ENCODE data around the gene PTPN6.

The PTPN6 gene

DNA sequence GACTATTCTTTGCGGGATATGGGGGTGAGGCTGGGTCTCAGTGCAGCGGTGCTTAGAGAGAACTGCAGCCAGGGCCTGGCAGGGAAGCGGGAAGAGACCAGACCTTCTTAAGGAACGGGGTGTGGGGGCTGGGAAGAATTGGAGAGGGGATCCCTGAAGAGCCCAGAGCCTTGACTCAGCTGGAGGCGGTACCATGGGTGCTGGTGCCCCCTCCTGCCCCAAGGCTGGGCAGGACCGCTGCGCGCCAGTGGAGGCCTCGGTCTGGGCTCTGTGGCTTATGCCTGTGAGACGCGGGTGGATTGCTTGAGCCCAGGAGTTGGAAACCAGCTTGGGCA is 8.9 kb upstream of the PTPN6 start:
- no peak for DNase-seq

DNA sequence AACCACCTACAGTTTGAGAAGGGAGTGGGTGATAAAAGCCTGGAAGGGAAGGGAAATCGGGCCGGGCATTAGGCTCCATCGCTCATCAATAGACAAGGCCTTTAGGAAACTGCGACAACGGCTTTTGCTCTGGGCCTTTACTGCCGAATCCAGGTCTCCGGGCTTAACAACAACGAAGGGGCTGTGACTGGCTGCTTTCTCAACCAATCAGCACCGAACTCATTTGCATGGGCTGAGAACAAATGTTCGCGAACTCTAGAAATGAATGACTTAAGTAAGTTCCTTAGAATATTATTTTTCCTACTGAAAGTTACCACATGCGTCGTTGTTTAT is 7.8 kb upstream of the PTPN6 start:
- DNase-seq, result peak; percentile 82

DNA sequence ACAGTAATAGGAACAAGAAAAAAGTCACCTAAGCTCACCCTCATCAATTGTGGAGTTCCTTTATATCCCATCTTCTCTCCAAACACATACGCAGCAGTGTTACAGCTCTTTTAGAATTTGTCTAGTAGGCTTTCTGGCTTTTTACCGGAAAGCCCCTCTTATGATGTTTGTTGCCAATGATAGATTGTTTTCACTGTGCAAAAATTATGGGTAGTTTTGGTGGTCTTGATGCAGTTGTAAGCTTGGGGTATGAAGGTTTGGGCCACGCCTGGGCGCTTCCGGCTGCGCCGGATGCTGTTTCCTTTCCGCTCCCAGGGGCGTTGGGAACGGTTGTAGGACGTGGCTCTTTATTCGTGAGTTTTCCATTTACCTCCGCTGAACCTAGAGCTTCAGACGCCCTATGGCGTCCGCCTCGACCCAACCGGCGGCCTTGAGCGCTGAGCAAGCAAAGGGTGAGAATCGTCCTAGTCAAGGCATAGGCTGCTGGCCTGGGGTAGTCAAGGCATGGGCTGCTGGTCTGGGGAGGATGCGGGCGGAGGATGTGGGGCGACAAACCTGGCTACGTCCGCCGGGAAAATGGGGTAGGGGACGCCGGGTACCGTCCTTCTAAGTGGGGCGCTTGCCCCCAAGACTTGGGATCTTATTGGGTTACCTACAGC is 7.3 kb upstream of the PTPN6 start, which contains the start of the genes C12orf57 and RNU7-1:
C12orf57 (plus strand) TSS at position 301 of the 659 bp plus-strand sequence; CDS start at position 401, 100 bp downstream.
RNU7-1 (plus strand) TSS at position 95 of the 659 bp plus-strand sequence.
- DNase-seq, result peak; percentile 91

DNA sequence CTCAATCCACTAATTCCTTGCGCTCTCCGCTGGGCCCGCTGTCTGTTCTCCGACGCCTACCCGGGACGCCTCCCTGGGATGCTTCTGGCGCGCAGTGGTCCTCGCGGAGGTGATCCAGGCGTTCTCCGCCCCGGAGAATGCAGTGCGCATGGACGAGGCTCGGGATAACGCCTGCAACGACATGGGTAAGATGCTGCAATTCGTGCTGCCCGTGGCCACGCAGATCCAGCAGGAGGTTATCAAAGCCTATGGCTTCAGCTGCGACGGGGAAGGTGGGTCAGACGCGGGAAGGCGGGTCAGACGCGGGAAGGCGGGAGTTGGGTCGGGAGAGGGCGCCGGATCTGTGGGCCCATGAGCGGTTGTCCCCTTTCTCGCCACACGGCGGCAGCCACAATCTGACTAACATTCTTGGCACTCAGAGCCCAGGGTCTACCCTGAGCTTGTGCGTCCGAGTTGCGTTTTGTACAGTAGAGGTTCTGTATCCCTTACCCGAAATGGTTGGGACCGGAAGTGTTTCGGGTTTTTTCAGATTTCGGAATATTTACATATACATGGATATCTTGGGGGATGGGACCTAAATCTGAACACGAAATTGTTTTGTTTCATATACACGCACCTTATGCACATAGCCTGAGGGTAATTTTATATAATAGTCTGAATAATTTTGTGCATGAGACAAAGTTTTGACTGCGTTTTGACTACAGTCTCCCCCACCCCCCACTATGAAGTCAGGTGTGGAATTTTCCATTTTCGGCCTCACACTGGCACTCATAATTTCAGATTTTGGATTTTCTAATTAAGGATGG is 6.6 kb upstream of the PTPN6 start:
- DNase-seq, result peak; percentile 93

DNA sequence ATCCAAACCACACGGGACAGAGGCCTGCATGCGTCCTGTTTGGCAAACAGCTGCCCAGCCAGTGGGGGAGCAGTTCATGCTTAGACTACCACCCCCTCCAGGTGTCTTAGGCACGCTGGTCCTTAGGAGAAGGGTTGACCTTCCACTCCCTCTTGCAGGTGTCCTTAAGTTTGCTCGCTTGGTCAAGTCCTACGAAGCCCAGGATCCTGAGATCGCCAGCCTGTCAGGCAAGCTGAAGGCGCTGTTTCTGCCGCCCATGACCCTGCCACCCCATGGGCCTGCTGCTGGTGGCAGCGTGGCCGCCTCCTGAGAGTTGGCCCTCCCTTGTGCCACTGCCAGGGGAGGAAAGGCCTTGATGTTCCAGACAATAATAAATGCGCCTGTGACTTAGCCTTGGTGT is 5.5 kb upstream of the PTPN6 start:
- DNase-seq, result peak; percentile 63

DNA sequence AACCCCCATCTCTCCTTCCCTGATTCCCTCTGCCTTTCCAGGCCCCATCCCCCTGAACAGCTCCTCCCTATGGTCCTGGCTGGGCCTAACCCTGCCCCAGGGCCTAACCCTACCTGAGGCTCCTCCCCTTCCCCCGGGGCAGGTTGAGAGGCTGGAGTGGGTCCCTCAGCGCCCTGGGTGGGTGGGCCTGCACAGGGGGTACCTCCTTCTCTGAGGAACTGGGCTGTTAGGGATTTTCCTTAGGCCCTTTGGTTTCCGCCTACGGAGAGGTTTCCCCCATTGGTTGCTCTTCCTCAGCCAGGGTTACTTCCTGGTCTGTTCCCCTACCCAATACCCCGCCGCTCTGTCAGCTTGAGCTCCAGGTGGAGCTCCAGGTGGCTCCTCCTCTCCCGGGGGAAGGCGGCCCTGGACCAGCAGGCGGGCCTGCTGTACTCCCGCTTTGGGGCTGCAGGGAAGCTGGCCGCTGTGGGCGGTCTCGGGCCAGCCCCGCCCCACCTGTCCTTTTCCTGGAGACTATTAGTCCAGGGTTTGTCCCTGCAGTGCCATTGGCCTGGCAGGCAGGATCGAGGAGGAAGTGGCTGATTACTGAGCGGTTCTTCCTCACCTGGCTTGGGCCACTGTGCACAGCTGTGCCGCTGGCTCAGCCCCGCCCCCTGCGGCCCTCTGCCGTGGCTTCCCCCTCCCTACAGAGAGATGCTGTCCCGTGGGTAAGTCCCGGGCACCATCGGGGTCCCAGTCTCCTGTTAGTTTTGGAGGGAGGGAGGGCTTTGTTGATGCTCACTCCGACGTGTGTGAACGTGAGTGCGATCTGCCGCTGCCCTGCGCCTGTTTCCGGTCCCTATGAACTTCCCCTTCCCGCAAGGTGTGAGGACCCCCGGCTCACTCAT is 4.9 kb upstream of the PTPN6 start:
- DNase-seq, result peak; percentile 81

DNA sequence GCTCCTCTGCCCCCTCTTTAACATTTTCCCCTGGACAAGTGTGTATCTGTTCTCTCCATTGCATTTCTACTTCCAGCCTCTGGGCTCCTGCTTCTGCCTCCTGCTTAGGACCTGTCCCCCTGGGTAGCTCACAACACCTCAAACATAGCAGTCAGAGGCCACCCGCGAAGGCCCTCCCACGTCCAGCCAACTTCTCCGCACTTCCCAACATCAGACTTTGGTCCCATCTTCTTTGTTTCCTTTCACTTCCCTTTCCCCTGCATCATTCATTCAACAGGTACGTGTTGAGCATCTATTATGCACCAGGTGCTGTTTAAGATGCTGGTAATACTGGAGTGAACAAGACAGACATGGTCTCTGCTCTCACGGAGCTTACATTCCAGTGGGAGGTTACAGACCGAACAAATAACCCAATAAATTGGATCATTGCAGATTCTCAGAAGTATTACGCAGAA is 4.2 kb upstream of the PTPN6 start:
- no peak for DNase-seq

DNA sequence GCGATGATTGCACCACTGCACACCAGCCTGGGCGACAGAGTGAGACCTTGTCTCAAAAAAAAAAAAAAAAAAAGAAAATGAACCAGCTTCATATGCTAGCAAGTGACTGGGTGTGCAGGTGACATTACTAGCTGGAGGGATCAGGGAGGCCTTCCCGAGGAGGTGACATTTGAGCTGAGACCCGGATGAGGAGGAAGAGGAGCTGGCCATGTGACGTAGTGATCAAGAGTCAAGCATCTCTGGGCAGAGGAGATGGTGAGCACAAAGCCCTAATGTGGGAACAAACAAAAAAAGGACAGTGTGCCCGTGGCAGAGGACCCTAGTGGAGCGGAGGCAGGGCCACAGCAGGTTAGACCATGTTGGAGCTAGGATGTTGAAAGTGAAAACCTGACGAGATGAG is 3.5 kb upstream of the PTPN6 start:
- DNase-seq, result no peak

DNA sequence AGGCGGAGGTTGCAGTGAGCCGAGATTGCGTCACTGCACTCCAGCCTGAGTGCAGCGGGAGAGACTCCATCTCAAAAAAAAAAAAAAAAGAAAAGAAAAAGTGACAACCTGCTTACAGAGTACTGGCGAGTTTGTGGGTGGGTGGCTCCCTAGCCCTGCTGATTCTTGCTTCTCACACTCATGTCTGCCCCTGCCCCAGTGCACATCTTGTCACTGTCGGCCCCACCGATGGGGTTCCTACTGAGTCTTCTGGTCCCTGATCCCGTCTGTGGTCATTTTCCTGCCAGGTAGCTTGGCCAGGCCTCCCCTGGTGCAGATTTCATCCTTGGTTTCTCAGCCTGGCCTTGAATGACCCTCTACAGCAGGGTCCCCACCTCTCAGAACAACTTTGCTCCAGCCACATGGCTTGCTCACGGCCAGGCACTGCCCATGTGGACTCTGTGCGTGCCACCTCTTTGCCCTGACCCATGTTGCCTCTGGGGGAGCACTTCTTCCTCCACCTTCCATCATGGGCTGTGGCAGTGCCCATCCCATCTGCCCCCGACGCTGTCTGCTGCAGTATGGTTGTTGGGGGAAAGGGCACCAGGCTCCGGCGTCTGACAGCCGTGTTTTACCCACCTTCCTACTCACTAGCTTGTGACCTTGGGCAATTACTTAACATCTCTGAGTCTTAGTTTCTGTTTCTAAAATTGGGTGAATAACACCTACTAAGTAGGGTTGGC is 2.1 kb upstream of the PTPN6 start:
- peak; percentile 65 for DNase-seq

DNA sequence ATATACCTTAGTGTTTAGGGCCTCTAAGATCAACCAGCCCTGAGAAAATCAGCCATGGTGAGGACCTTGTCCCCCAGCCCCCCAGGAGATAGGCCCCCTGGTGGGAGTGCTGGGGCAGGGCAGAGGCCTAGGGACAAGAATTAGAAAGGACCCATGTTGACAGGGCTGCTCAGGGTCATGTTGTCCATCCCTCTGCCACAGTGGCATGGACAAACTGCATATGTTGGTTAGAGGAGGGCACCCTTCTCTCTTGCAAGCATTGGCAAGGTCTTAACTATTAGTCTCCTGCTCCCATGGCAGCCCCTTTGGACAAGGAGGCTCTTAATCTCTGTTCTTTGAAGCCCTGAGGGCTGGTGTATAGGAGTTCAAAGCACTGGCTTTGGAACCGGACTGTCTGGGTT is 755 bp upstream of the PTPN6 start:
- peak; percentile 66 for DNase-seq

DNA sequence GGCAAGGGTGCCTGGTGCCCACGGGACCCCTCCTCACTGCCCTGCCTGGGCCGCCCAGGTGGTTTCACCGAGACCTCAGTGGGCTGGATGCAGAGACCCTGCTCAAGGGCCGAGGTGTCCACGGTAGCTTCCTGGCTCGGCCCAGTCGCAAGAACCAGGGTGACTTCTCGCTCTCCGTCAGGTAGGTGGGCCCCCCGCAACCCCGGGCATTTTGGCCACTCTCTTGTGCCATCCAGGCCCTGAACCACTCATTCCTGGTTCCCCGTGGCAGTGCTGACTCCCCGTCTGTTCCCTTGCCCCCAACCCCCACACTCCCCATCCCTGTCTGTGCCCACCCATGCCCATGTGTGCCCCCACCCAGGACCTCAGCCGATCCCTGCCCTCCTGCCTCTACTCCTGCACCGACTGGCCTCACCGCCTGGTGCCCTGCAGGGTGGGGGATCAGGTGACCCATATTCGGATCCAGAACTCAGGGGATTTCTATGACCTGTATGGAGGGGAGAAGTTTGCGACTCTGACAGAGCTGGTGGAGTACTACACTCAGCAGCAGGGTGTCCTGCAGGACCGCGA is 480 bp downstream of the PTPN6 start:
- DNase-seq, result peak; percentile 68

DNA sequence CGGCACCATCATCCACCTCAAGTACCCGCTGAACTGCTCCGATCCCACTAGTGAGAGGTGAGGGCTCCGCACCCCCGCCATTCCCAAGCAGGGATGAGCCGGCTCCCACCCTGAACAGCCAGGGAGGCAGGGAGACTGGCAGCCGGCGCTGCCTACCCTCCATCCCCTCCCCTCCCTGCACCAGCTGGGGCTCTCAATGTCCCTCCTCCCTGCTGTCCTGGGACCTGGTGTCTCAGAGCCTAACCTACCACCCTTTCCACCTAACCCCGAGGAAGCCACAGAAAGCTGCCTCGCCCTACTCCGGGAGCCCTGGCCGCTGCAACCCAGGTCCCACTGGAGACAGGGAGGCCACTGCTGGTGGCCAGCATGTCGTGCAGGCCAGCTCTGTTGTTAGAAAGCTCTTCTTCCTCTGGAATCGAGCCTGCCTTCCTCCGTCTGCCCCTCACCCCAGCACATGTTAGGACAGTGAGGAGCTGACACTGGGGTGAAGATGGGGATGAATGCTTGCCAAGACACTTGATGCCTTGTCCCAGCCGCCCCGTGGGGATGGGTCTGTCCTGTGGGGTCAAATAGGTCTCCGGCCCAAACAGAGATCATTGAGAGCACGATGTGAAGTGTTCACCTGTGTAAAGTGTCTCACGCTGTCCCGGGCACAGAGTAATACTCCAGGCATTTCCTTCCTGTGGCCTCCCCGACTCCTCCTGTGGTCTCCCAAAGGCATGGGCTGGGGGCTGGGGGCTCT is 1.1 kb downstream of the PTPN6 start:
- DNase-seq, result peak; percentile 69

DNA sequence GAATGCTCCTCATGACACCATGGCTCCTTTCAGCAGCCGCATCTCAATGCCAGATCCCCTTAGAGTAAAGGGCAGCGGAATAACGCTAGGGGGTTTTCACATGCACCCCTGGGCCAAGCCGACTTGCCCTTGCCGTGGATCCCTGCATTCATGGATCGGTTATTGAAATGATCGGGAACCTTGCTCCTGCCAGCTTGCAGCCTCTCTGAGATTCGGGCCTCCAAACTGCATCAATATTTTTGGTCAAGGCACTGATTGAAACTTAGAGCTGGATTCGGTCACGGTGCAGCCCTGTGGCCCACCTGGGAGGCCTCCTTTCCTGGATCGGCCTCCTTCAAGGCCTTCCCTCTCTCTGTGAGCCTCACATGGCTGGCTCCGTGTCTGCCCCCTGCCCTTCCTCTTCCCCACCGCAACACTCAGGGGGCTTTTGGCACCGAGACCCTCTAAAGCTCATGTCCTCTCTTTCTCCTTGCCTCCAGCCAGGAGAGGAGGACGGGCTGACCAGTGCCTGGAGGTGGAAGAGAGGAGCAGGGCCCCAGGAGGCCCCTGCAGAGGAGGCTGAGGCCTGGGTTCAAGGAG is 1.8 kb downstream of the PTPN6 start:
- DNase-seq, result no peak

DNA sequence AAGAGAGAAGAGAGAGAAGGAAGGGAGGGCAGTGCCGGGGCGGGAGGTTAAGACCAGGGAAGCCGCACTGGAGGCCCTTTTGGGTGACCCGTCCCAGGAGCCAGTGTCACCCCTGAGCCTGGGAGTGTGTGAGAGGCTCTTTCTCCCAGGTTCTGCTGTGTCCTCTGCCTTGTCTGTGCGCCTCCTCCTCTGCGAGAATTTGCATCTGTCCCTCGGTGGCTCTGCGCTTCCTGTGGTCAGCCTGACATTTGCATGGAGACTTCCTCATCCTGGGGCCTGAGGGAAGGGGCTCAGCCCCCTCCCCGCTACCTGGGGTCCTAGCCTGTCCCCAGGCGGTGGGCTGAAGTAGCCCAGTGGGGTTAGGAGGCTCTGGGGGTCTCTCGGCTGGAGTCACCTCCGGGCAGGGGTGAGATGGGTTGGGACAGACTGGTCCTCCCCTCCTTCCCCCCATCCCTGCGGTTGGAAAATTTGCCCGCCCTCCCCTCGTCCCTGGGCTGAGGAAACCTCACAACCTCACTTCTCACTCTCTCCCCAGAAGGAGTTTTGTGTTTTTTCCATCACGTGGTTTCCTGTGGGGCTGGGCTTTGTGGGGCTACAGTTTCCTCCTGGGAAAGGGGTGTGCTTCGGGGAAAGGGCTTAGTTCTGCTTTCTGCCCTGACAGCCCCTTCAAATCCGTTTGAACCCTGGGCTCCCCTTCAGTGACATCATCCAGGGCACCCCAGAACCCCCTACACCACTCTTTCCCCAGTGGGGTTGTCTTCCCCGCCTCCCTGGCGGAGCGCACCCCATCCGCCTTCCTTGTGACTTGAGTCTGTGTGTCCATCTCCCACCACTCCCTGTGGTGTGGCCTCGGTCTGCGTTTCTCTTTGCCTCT is 2.5 kb downstream of the PTPN6 start:
- peak; percentile 88 for DNase-seq

DNA sequence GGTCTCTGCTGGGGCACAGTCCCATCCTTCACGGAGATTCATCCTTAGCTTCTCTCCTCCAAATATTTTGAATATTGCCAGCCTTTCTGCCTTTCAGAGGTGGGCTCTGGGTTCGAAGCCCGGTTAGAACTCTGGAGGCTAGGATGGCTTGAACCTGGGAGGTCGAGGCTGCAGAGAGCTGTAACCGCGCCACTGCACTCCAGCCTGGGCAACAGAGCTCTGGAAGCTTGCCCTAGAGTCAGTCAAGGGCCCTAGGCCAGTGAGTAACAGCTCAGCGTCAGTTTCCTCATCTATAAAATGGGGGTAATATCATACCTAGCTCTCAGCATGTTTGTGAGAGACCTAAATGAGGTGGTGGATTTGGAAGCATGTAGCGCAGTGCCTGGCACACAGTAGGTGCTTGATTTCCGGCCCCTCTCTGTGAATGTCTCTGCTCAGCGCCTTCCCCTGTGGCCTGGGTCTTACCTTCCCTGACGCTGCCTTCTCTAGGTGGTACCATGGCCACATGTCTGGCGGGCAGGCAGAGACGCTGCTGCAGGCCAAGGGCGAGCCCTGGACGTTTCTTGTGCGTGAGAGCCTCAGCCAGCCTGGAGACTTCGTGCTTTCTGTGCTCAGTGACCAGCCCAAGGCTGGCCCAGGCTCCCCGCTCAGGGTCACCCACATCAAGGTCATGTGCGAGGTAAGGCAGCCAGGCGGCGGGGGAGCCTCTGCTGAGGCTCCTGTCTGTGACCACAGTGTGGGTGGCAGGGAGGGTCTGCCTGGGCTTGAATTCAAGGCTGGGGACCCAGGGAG is 3.4 kb downstream of the PTPN6 start:
- no peak for DNase-seq

DNA sequence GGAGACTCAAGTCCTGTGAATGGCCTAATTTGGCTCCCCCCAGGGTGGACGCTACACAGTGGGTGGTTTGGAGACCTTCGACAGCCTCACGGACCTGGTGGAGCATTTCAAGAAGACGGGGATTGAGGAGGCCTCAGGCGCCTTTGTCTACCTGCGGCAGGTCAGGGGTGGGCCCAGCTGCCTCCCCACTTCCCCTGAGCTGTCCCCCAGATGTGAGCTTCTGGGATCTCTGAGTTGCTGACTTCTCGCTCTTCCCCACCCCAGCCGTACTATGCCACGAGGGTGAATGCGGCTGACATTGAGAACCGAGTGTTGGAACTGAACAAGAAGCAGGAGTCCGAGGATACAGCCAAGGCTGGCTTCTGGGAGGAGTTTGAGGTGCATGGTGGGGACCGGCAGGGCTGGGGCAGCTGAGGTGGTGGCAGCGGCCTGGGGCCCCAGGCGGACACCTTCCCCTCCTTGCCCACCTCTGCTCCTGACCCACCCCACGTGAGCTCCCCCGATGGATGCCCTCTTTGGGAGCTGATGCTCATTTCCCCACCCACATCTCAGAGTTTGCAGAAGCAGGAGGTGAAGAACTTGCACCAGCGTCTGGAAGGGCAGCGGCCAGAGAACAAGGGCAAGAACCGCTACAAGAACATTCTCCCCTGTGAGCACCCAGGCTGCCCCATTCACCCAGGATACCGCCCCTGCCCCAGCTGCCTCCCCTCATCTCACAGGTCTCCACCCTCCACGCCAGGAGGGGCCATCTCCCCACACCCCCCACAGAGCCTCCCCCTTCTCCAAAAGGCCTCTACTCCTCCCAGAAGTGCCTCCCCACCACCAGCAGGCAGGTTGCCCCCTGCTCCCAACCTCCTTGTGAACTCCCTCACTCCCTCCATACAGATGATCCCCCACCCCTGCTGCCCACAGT is 4.2 kb downstream of the PTPN6 start:
- DNase-seq, result no peak

DNA sequence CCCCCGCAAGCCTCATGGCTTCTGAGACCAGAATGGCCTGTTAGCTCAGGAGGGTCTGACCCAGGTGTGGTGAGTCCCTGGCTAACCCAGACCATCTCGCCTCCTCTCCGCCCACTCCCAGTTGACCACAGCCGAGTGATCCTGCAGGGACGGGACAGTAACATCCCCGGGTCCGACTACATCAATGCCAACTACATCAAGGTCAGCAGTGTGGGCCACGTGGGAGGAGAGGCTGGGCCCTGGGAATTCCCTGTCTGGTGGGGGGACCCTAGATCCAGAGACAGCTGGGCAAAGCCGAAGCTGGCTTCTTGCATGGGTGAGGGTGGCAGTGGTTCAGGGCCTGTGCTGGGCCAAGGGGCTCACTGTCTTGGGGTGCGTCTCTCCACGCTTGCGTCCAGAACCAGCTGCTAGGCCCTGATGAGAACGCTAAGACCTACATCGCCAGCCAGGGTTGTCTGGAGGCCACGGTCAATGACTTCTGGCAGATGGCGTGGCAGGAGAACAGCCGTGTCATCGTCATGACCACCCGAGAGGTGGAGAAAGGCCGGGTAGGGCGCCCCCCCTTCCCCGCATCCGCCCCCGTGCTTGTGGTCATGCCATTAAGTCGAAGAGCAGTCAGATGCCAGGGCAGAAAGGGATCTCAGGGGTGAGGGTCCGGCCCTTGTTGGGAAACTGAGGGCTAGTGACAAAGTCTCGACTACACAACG is 5.0 kb downstream of the PTPN6 start:
- DNase-seq, result no peak
